Activated CD4-positive, CD25-positive, alpha-beta regulatory T cell treated with anti-CD3 and anti-CD28 coated beads, Interleukin-2, amount 50 U/mL, for 72 hours (primary cell): Measurements from ENCODE around the gene DCDC2B.
"Not testable (repeated sequence)": the region's sequence is repeated elsewhere in the genome, so short reads cannot be mapped to it uniquely, and the experiment has no call there.

Experiments used
- DNase-seq: peaks from one replicate; pipeline ENCODE4 v3.0.0; 2021

Gene DCDC2B

GRCh38 chr1:32208891-32209328 is at the start of gene DCDC2B:
DCDC2B (plus strand) TSS chr1:32209089; CDS start chr1:32209094, 5 bp downstream.
- DNase-seq = no peak

GRCh38 chr1:32159189-32159588 is 49.7 kb upstream of the DCDC2B start:
- DNase-seq = no peak

GRCh38 chr1:32163405-32163804 is 45.5 kb upstream of the DCDC2B start:
- DNase-seq = no peak

- DNase-seq = not testable (repeated sequence)
Measured at GRCh38 chr1:32165633-32166032, 43.3 kb upstream of the DCDC2B start.

- DNase-seq = no peak
Measured at GRCh38 chr1:32170991-32171390, 37.9 kb upstream of the DCDC2B start.

GRCh38 chr1:32172621-32173245 is 36.2 kb upstream of the DCDC2B start:
- no peak for DNase-seq

- no peak for DNase-seq
Measured at GRCh38 chr1:32178380-32179192, 30.3 kb upstream of the DCDC2B start.

GRCh38 chr1:32179193-32179442 is 29.8 kb upstream of the DCDC2B start:
- DNase-seq = no peak

GRCh38 chr1:32179443-32180185 is 29.3 kb upstream of the DCDC2B start, which contains the start of gene TXLNA:
TXLNA (plus strand) TSS chr1:32179675; CDS start chr1:32180346, 671 bp downstream.
- DNase-seq = peak; percentile 89

- DNase-seq = peak; percentile 48
Measured at GRCh38 chr1:32180186-32181060, 28.5 kb upstream of the DCDC2B start.

- no peak for DNase-seq
Measured at GRCh38 chr1:32181065-32181464, 27.8 kb upstream of the DCDC2B start.

GRCh38 chr1:32181563-32181962 is 27.3 kb upstream of the DCDC2B start:
- DNase-seq = no peak

GRCh38 chr1:32182060-32182459 is 26.8 kb upstream of the DCDC2B start:
- no peak for DNase-seq

- no peak for DNase-seq
Measured at GRCh38 chr1:32184650-32185049, 24.2 kb upstream of the DCDC2B start.

GRCh38 chr1:32186077-32186476 is 22.8 kb upstream of the DCDC2B start:
- no peak for DNase-seq

GRCh38 chr1:32186491-32186890 is 22.4 kb upstream of the DCDC2B start:
- no peak for DNase-seq

- DNase-seq = no peak
Measured at GRCh38 chr1:32187850-32188249, 21.0 kb upstream of the DCDC2B start.

GRCh38 chr1:32192220-32192948 is 16.5 kb upstream of the DCDC2B start:
- no peak for DNase-seq

- DNase-seq = no peak
Measured at GRCh38 chr1:32194984-32195383, 13.9 kb upstream of the DCDC2B start.

- DNase-seq = no peak
Measured at GRCh38 chr1:32195531-32195930, 13.4 kb upstream of the DCDC2B start.

GRCh38 chr1:32195972-32196823 is 12.7 kb upstream of the DCDC2B start:
- DNase-seq = no peak
